Glutamatergic neuron (in vitro differentiated cells): ENCODE data around the gene BRINP3. TPM values are rescaled to one million over a fixed set of nuclear protein-coding genes. Genes with fewer than 3 reads are reported as not detected.

Experiments used
- DNase-seq: peaks from one replicate; pipeline ENCODE4 v3.0.0; 2022
- H3K27ac Mint-ChIP-seq: one replicate; pipeline ENCODE4 v1.8.0; 2020; ENCODE audit warnings: mild to moderate bottlenecking, mixed read lengths, inconsistent platforms; ENCODE audit not compliant: unreplicated experiment
- H3K27me3 Mint-ChIP-seq: one replicate; pipeline ENCODE4 v1.8.0; 2020; ENCODE audit warnings: mild to moderate bottlenecking, moderate library complexity, mixed read lengths, inconsistent platforms; ENCODE audit not compliant: unreplicated experiment
- H3K36me3 Mint-ChIP-seq: one replicate; pipeline ENCODE4 v1.8.0; 2020; ENCODE audit warnings: mild to moderate bottlenecking, mixed read lengths, inconsistent platforms; ENCODE audit not compliant: unreplicated experiment
- H3K4me1 Mint-ChIP-seq: one replicate; pipeline ENCODE4 v1.8.0; 2020; ENCODE audit warnings: mild to moderate bottlenecking, low read depth, mixed read lengths, inconsistent platforms; ENCODE audit not compliant: unreplicated experiment
- H3K4me3 Mint-ChIP-seq: one replicate; pipeline ENCODE4 v1.8.0; 2020; ENCODE audit warnings: mild to moderate bottlenecking, mixed read lengths, inconsistent platforms; ENCODE audit not compliant: unreplicated experiment
- H3K9me3 Mint-ChIP-seq: one replicate; pipeline ENCODE4 v1.8.0; 2020; ENCODE audit warnings: mild to moderate bottlenecking, moderate library complexity, mixed read lengths, inconsistent platforms; ENCODE audit not compliant: unreplicated experiment
- total RNA-seq: library from RNA; stranded (reverse); fragmentation: NEBNext Ultra II Directional; extraction: Animal tissue kit (Norgen Biotek cat#: 25700); gene quantifications from one replicate; pipeline ENCODE4 v1.2.1, GENCODE V29; 2021; ENCODE audit not compliant: unreplicated experiment
- TF ChIP-seq, protein P1 (sequence below): fragments of 200-600 bp; sonication (generic); IDR thresholded peaks from one replicate; pipeline ENCODE4 v1.5.0; 2021; ENCODE audit not compliant: partially characterized antibody, unreplicated experiment

BRINP3 gene
- total RNA-seq, 1 donor from 2014 or later, result not detected

DNA sequence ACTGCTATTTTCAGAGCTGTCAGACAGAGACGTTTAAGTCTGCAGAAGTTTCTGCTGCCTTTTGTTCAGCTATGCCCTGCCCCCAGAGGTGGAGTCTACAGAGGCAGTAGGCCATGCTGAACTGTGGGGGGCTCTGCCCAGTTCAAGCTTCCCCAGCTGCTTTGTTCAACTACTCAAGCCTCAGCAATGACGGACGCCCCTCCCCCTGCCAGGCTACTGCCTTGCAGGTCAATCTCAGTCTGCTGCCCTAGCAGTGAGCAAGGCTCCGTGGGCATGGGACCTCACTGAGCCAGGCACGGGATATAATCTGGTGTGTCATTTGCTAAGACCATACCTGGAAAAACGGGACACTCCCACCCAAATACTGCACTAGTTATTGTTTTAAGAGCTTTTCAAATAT, 219.7 kb downstream of the BRINP3 start:
- H3K9me3 Mint-ChIP-seq, result no peaks in the 10 kb centered on the region
- no peaks in the 10 kb centered on the region for H3K4me1 Mint-ChIP-seq
- no peaks in the 10 kb centered on the region for H3K27me3 Mint-ChIP-seq
- H3K27ac Mint-ChIP-seq, result no peak overlapping the region
- DNase-seq, result no peak
- H3K4me3 Mint-ChIP-seq, result no peak overlapping the region
- TF ChIP-seq, protein P1, sequence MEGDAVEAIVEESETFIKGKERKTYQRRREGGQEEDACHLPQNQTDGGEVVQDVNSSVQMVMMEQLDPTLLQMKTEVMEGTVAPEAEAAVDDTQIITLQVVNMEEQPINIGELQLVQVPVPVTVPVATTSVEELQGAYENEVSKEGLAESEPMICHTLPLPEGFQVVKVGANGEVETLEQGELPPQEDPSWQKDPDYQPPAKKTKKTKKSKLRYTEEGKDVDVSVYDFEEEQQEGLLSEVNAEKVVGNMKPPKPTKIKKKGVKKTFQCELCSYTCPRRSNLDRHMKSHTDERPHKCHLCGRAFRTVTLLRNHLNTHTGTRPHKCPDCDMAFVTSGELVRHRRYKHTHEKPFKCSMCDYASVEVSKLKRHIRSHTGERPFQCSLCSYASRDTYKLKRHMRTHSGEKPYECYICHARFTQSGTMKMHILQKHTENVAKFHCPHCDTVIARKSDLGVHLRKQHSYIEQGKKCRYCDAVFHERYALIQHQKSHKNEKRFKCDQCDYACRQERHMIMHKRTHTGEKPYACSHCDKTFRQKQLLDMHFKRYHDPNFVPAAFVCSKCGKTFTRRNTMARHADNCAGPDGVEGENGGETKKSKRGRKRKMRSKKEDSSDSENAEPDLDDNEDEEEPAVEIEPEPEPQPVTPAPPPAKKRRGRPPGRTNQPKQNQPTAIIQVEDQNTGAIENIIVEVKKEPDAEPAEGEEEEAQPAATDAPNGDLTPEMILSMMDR, result no peak
- H3K36me3 Mint-ChIP-seq, result no peaks in the 10 kb centered on the region

DNA sequence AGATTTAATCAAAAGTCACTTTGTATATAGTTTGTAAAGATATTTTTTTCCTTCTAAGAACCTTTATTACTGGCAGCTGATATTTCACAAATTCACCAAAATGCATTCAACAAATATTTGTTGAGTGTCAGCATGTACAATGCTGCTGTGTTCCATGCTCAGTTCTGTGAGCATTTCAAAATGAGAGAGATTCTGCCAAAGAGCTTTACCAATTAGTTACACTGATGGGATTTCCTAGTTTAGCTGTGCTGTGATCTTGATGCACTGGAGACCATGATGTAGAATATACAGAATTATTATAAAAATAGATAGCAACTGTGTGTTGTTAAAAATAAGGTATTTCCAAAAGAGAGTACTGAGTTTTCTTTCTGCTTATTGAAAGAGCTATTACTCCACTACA, 225.6 kb downstream of the BRINP3 start:
- no peak overlapping the region for H3K4me3 Mint-ChIP-seq
- no peaks in the 10 kb centered on the region for H3K9me3 Mint-ChIP-seq
- TF ChIP-seq, protein P1, result no peak
- no peaks in the 10 kb centered on the region for H3K4me1 Mint-ChIP-seq
- no peaks in the 10 kb centered on the region for H3K27me3 Mint-ChIP-seq
- no peak for DNase-seq
- no peak overlapping the region for H3K27ac Mint-ChIP-seq
- H3K36me3 Mint-ChIP-seq, result no peaks in the 10 kb centered on the region

DNA sequence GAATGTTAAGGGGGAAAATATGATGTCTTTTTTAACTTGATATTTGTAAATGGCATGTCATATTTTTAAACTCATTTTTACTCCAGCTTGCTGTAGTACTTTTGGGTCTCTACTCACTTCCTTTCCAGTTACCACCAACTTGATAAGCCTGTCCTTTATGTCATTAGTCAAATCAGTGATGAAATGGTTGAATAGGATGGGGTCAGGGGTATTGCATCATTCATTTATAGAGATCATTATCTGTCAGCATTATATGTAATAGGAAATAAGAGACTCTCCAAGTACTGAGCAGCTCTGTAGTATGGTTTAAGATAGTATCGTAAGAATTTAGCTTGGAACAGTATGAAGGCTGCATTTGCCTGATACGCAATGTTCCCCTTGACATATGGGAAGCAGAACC, 227.3 kb downstream of the BRINP3 start:
- no peaks in the 10 kb centered on the region for H3K9me3 Mint-ChIP-seq
- no peaks in the 10 kb centered on the region for H3K27me3 Mint-ChIP-seq
- no peaks in the 10 kb centered on the region for H3K4me1 Mint-ChIP-seq

DNA sequence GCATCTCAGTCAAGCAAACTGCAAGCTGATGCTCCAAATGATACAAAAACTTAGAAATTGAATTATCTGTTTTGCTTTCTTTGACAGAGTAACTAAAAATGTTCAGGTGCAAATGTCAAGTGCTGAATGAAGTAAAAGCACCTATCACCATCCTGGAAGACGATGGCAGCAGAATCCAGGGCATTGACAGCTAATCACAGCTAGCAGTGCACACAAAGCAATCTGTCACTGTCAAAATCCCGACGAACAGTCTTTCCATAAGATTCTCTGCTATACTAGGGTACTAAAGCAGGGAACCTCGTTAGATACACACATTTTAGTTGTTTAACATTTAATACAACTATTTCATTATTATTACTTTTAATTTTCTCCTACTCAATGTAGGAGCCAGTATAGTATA, 233.3 kb downstream of the BRINP3 start:
- Mint-ChIP-seq H3K27me3 (no peaks in the 10 kb centered on the region), H3K4me1 (no peaks in the 10 kb centered on the region), H3K36me3 (no peaks in the 10 kb centered on the region), H3K9me3 (no peaks in the 10 kb centered on the region), H3K4me3 (no peak overlapping the region), H3K27ac (no peak overlapping the region)
- TF ChIP-seq, protein P1, result no peak
- DNase-seq, result no peak

More for the DNA sequence above, 227.3 kb downstream of the BRINP3 start:
- Mint-ChIP-seq H3K27ac (no peak overlapping the region), H3K4me3 (no peak overlapping the region), H3K36me3 (no peaks in the 10 kb centered on the region)
- no peak for DNase-seq
- TF ChIP-seq, protein P1, result no peak

DNA sequence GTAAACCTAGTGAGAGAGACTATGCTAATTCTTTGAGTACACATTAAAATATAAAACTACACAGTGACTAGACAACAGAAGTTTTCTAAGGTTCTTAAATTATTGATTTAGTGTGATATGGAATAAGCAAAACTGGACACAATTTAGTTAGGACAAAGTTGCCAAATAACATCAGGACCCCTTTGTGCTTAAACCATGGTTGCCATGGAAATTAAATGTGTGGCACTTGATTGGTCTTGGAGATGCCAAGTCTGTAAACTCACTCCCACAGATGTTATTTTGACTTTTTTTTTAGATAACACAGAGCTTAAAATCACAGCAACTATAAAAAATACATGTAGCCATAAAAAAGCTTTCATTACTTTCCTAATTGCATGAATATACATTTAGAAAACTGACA, 234.6 kb downstream of the BRINP3 start:
- Mint-ChIP-seq H3K27ac (no peak overlapping the region), H3K4me3 (no peak overlapping the region), H3K9me3 (no peaks in the 10 kb centered on the region), H3K27me3 (no peaks in the 10 kb centered on the region), H3K4me1 (no peaks in the 10 kb centered on the region), H3K36me3 (no peaks in the 10 kb centered on the region)
- TF ChIP-seq, protein P1, result no peak
- DNase-seq, result no peak
